ENCODE results near the gene CDC23.

- TF ChIP-seq CTCF (IDR thresholded peaks at IDR 0.05; ENCODE audit: insufficient read depth, low read depth, low read length) (no peak), EZH2 (IDR thresholded peaks at IDR 0.05; ENCODE audit: insufficient read depth, low read length) (no peak)
Measured at GRCh38 chr5:138139781-138140090, 73.4 kb downstream of the CDC23 start.

Data from astrocyte (in vitro differentiated cells and primary cell).